MM.1S (cell line): ENCODE measurements around the gene OSBP2.

Experiments used
- CTCF ChIP-seq: fragments of 300-600 bp; sonication (generic); IDR thresholded peaks from 2 replicates; pipeline ENCODE4 v1.5.1; 2016; ENCODE audit warnings: antibody characterized with exemption, low read length, mixed read lengths
- EZH2 ChIP-seq: fragments of 300-600 bp; sonication (generic); optimal IDR thresholded peaks from 2 replicates; pipeline ENCODE3; 2017; ENCODE audit warnings: low read depth, mild to moderate bottlenecking, antibody characterized with exemption, low read length, mixed read lengths
- EZH2phosphoT487 ChIP-seq: fragments of 300-600 bp; sonication (generic); IDR thresholded peaks from 2 replicates; pipeline ENCODE4 v1.6.1; 2018; ENCODE audit warnings: antibody characterized with exemption, low read length

GRCh38 chr22:30927806-30928205 is 233.1 kb downstream of the OSBP2 start:
- TF ChIP-seq CTCF: no peak
- no peak for TF ChIP-seq EZH2
- TF ChIP-seq EZH2phosphoT487: no peak
